ENCODE measurements around the gene TRPM7. TPM values are rescaled to one million over a fixed set of nuclear protein-coding genes. Genes with fewer than 3 reads are reported as not detected.

Gene TRPM7
- total RNA-seq, 4 donors from 2014 or later, result 47.4 to 96.5 (median 48.8) TPM

GRCh38 chr15:50685976-50686468, 575 bp downstream of the TRPM7 start:
- Histone ChIP-seq H3K36me3 (no peaks in the 10 kb centered on the region), H3K27ac (peak overlapping the region; percentile 86 to 96 (median 96)), H3K4me3 (peak overlapping the region; percentile 65 to 83 (median 71)), H3K4me1 (peaks cover 12 to 48% (median 20%) of the 10 kb centered on the region in 4 donors), H3K9me3 (no peaks in the 10 kb centered on the region), H3K27me3 (no peaks in the 10 kb centered on the region)
- in situ Hi-C loops (cut with MboI; ENCODE audit: low pct_ligation_motif_present in 1 of 4, low pct_unique_long_range_greater_than_20kb in 1 of 4, low sequenced_read_pairs in 3 of 4) (loop anchor here in 3 of 4 donors (10.0 kb wide), 1 partner anchor 199 kb away; no protein-coding TSS in a partner anchor), intact Hi-C loops (cut with DNase I; ENCODE audit: low total_unique reads) (loop anchor here (10.0 kb wide), 2 partner anchors 189 to 219 kb away; partner anchors contain the start of gene AP4E1)
- peak; percentile 64 for DNase-seq
- WGBS, 2 donors (ENCODE audit: low coverage in 1 of 2), result 0% methylated on average over 1 to 23 of the region's 30 CpGs
- TF ChIP-seq POLR2A (IDR thresholded peaks at IDR 0.05), result no peak
- TF ChIP-seq CTCF (IDR thresholded peaks at IDR 0.05), result peak in 1 of 5 experiments; percentile 8

GRCh38 chr15:50685191-50685975, 1.2 kb downstream of the TRPM7 start:
- H3K27ac ChIP-seq, result peak overlapping the region; percentile 86 to 96 (median 96)
- no peak for DNase-seq
- intact Hi-C loops (cut with DNase I; ENCODE audit: low total_unique reads) (loop anchor here (10.0 kb wide), 2 partner anchors 189 to 219 kb away; partner anchors contain the start of gene AP4E1), in situ Hi-C loops (cut with MboI; ENCODE audit: low pct_ligation_motif_present in 1 of 4, low pct_unique_long_range_greater_than_20kb in 1 of 4, low sequenced_read_pairs in 3 of 4) (loop anchor here in 3 of 4 donors (10.0 kb wide), 1 partner anchor 199 kb away; no protein-coding TSS in a partner anchor)
- no peak for TF ChIP-seq POLR2A (IDR thresholded peaks at IDR 0.05)
- TF ChIP-seq EP300 (IDR thresholded peaks at IDR 0.05; ENCODE audit: low read depth), result no peak
- TF ChIP-seq POLR2AphosphoS5 (IDR thresholded peaks at IDR 0.05), result no peak
- no peak for TF ChIP-seq CTCF (IDR thresholded peaks at IDR 0.05)
- 46% methylated on average over 19 to 22 of the region's 22 CpGs for WGBS, 2 donors (ENCODE audit: low coverage in 1 of 2)
- peak overlapping the region; percentile 65 to 83 (median 71) for H3K4me3 ChIP-seq
- H3K4me1 ChIP-seq, result peaks cover 12 to 48% (median 20%) of the 10 kb centered on the region in 4 donors
- no peaks in the 10 kb centered on the region for H3K27me3 ChIP-seq
- no peaks in the 10 kb centered on the region for H3K36me3 ChIP-seq
- no peaks in the 10 kb centered on the region for H3K9me3 ChIP-seq

- DNase-seq, result no peak
- Histone ChIP-seq H3K4me3 (no peak overlapping the region), H3K9me3 (no peaks in the 10 kb centered on the region), H3K27me3 (no peaks in the 10 kb centered on the region), H3K36me3 (no peaks in the 10 kb centered on the region), H3K4me1 (peaks cover 10 to 38% (median 17%) of the 10 kb centered on the region in 4 donors), H3K27ac (no peak overlapping the region)
- intact Hi-C loops (cut with DNase I; ENCODE audit: low total_unique reads) (loop anchor here (10.0 kb wide), 2 partner anchors 193 to 223 kb away; partner anchors contain the start of gene AP4E1), in situ Hi-C loops (cut with MboI; ENCODE audit: low pct_ligation_motif_present in 1 of 4, low pct_unique_long_range_greater_than_20kb in 1 of 4, low sequenced_read_pairs in 3 of 4) (loop anchor here in 3 of 4 donors (10.0 kb wide), 1 partner anchor 203 kb away; no protein-coding TSS in a partner anchor)
- TF ChIP-seq POLR2A (IDR thresholded peaks at IDR 0.05) (no peak), EP300 (IDR thresholded peaks at IDR 0.05; ENCODE audit: low read depth) (no peak), POLR2AphosphoS5 (IDR thresholded peaks at IDR 0.05) (no peak), CTCF (IDR thresholded peaks at IDR 0.05) (no peak)
Measured at GRCh38 chr15:50681467-50681866, 5.1 kb downstream of the TRPM7 start.

GRCh38 chr15:50676799-50677483, 9.7 kb downstream of the TRPM7 start:
- 69 to 82% methylated on average over 6 of the region's 6 CpGs for WGBS, 2 donors (ENCODE audit: low coverage in 1 of 2)
- no peaks in the 10 kb centered on the region for H3K27me3 ChIP-seq
- H3K9me3 ChIP-seq, result no peaks in the 10 kb centered on the region
- DNase-seq, result no peak
- TF ChIP-seq POLR2AphosphoS5 (IDR thresholded peaks at IDR 0.05), result no peak
- no peak for TF ChIP-seq CTCF (IDR thresholded peaks at IDR 0.05)
- no peak for TF ChIP-seq EP300 (IDR thresholded peaks at IDR 0.05; ENCODE audit: low read depth)
- no peak for TF ChIP-seq POLR2A (IDR thresholded peaks at IDR 0.05)
- in situ Hi-C loops (cut with MboI; ENCODE audit: low pct_ligation_motif_present in 1 of 4, low pct_unique_long_range_greater_than_20kb in 1 of 4, low sequenced_read_pairs in 3 of 4), result loop anchor here in 2 of 4 donors (10.0 kb wide), 1 partner anchor 228 kb away; the partner anchor contains the start of gene AP4E1 (in 2 of the 2)
- intact Hi-C loops (cut with DNase I; ENCODE audit: low total_unique reads), result no loop called here
- peaks cover 0 to 11% (median 4%) of the 10 kb centered on the region in 4 donors for H3K4me1 ChIP-seq
- no peak overlapping the region for H3K27ac ChIP-seq
- no peaks in the 10 kb centered on the region for H3K36me3 ChIP-seq
- H3K4me3 ChIP-seq, result no peak overlapping the region
